22Rv1 (cell line): ENCODE measurements around the gene RAB15.

Experiments used
- ZFX ChIP-seq: fragments of 450-650 bp; IDR thresholded peaks from 2 replicates; pipeline ENCODE4 v1.6.1; 2017; ENCODE audit warnings: antibody characterized with exemption, borderline replicate concordance
- TF ChIP-seq, protein P1 (sequence below): fragments of 450-650 bp; IDR thresholded peaks from 2 replicates; pipeline ENCODE4 v1.5.1; 2017; ENCODE audit warnings: mild to moderate bottlenecking

DNA sequence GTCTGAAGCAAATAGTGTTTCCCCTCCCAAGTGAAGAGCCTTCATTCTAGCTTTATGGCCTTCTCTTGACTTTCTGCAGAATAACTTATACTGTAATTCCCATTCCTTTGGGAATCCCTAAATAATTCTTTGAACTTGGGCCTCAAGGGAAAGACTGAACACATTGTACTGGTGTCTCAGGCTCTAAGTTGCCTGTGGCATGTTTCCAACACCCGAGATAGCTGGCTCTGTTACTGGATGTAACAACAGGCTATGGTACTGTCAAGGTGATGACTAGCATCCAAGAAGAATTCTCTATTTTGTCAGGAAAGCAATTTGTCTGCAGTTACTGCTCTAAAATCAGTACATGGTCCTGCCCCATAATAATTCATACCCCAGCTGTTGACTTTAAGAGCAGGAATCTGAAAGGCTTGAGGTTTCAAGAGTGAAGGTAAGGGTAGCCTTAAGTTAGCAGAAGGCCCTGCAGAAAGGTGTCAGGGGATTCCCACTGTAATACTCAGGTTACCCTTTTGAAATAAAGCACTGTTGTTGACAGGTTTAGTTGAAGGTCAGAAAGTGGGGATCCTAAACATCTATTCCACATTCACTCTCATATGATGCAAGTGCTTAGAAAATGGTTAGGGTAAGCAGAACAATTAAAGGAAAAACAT is 34.8 kb downstream of the RAB15 start:
- TF ChIP-seq, protein P1, sequence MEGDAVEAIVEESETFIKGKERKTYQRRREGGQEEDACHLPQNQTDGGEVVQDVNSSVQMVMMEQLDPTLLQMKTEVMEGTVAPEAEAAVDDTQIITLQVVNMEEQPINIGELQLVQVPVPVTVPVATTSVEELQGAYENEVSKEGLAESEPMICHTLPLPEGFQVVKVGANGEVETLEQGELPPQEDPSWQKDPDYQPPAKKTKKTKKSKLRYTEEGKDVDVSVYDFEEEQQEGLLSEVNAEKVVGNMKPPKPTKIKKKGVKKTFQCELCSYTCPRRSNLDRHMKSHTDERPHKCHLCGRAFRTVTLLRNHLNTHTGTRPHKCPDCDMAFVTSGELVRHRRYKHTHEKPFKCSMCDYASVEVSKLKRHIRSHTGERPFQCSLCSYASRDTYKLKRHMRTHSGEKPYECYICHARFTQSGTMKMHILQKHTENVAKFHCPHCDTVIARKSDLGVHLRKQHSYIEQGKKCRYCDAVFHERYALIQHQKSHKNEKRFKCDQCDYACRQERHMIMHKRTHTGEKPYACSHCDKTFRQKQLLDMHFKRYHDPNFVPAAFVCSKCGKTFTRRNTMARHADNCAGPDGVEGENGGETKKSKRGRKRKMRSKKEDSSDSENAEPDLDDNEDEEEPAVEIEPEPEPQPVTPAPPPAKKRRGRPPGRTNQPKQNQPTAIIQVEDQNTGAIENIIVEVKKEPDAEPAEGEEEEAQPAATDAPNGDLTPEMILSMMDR: no peak
- TF ChIP-seq ZFX: no peak
